Bone marrow (tissue), 2 donors: Measurements from ENCODE around the gene MSI2.

Experiments used
- DNase-seq, 2 donors: peaks; one replicate each; lab custom pipeline; 2025; lab: John Stamatoyannopoulos, UW

MSI2 gene

GRCh38 chr17:57665696-57666095 is 409.4 kb downstream of the MSI2 start:
- DNase-seq = no peak

- DNase-seq = no peak
These were observed 410.0 kb downstream of the MSI2 start for GRCh38 chr17:57666201-57666870.

GRCh38 chr17:57666946-57667345 is 410.6 kb downstream of the MSI2 start:
- DNase-seq = no peak

GRCh38 chr17:57667461-57667923 is 411.2 kb downstream of the MSI2 start:
- DNase-seq = no peak

- DNase-seq = no peak
These were observed 412.0 kb downstream of the MSI2 start for GRCh38 chr17:57668332-57668731.

DNA sequence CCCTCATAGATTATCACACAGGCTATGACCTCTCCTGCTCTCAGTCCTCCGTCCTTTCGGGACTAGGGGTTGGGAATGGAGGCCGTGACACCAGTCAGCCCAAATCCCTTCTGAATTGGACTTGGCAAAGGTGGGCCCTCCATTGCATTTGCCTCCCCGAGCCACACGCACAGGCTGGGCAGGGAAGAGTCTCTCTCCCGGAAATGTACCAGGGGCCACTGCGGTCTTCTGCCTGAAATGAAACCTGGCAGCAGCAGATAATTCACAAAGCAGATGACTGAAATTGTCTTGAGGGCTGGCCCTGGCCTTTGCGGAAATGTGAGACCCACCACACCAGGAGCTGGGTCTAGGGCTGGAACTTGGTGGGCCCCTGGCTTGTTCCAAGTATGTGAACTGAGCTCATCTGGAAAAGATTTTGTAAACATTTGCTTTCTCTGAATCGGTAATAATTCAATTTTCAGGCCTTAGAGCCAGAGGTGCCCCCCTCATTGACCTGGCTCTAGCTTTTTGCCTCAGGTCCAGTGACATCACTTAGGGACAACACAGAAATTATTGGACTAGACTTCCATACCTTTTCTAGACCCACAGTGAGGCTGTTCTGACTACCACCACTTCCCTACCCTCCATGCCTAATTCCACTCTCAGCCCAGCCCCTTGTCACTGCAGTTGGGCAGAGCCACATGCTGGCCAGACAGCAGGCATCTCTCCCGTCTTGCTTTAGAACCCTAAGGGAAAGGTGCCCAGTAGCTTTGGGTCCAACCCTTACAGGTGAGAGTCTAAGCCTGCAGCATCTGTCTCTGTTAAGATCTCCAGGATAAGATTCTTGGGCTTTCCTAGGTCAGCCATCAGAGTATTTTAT is 413.6 kb downstream of the MSI2 start:
- DNase-seq = no peak

- DNase-seq = no peak
These were observed 414.6 kb downstream of the MSI2 start for GRCh38 chr17:57670769-57671569.

DNA sequence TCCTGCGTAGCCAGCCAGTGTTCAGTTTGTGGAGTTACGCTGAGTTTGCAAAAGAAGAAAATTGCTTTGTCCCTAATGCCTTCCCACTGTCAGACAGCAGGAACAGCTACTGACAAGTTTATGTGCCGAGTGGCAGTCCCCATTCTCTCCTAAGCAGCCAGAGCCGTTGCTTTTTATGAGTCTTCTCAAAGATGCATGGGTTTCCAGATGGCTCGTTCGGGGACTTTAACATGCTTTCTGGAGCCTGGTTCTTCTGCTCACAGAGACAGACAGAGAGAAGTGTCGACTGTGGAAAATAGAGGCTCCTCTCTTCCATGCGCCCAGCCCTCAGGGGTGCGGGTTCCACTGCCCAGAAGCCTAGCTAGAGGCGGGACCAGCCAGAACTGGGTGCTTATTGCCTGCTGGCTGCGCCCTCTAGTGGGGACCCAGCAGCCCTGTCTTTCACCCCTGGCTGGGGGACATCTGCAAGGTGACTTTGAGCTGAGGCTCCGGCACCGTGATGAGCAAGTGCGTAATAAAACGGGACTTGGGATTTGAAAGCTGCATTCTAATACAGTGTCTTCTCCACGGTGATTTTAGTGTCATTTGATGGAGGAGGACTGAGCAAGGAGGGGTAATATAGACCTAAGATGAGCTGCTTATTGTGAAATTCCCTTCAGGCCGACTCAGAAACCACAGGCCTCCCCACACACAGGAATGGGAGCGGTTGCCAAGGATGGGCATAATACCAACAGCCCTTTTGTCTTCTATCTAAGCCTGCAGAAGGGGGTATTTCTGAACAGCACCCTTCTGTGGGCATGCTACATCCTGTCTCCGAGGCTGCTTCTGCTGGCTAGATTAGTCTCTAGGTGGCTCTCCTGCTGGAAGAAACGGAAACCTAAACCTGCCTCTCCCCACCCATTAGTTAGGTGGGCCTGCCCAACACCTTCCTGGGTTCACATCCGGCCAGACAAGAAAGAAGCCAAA is 415.6 kb downstream of the MSI2 start:
- DNase-seq = peak; percentile 33 to 58

- no peak for DNase-seq
These were observed 416.6 kb downstream of the MSI2 start for GRCh38 chr17:57672971-57673370.

GRCh38 chr17:57674894-57675293 is 418.6 kb downstream of the MSI2 start:
- DNase-seq = no peak

GRCh38 chr17:57675427-57676387 is 419.4 kb downstream of the MSI2 start:
- DNase-seq = no peak

GRCh38 chr17:57676543-57676942 is 420.2 kb downstream of the MSI2 start:
- no peak for DNase-seq

GRCh38 chr17:57677301-57677700 is 421.0 kb downstream of the MSI2 start:
- no peak for DNase-seq

- DNase-seq = no peak
These were observed 421.5 kb downstream of the MSI2 start for GRCh38 chr17:57677858-57678257.

- no peak for DNase-seq
These were observed 422.1 kb downstream of the MSI2 start for GRCh38 chr17:57678393-57678792.

- DNase-seq = no peak
These were observed 423.0 kb downstream of the MSI2 start for GRCh38 chr17:57679356-57679755.

DNA sequence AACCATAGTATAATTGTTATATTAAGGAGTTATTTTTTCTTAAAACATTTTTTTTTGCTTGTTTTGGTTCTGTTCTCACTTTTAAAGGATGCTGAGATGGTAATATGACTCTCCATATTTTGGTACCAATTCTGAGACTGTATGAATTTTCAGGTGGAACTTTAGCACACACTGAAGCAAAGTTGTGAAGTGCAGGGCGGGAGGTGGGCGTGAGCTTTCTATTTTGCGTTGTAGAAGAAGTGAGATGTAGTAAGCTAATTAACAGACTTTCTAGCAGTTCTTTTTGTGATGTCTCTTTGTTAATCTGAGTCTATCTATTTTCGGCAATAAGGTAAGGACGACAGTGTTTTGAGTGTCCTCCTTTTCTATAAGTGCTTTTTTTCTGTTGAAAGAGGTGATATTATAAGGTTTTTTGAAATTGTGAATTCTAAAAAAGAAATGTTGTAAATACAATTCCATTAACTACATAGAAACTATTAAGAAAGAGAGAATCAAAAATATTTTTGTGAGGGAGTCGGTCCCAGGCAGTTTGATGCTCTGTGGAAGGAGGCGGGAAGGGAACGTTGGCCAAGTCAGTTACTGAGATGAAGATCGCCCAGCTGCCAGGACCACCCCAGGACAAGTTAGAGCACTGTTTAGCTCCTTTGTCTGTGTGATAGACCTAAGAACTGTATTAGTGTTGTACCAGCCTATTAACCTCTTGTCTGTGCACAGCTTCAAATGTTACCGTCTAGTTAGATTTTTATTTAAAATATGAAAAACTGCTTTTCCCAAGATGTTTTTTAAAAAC is 423.8 kb downstream of the MSI2 start:
- DNase-seq = no peak

- DNase-seq = no peak
These were observed 426.4 kb downstream of the MSI2 start for GRCh38 chr17:57682701-57683100.
